Endothelial cell of umbilical vein (primary cell): ENCODE measurements around the gene MAP3K21. TPM values are rescaled to one million over a fixed set of nuclear protein-coding genes. Genes with fewer than 3 reads are reported as not detected.

Experiments used
- BruUV-seq: library from RNA; stranded (reverse); fragments of 400-500 nt; replicated peaks from 2 replicates; lab custom pipeline; 2021; lab: Mats Ljungman, UMichigan
- CTCF ChIA-PET: fragments of 300-600, 350-600 bp; sonication (Branson Sonifier 250); formaldehyde crosslinking; loops from one replicate; lab custom pipeline; 2021; ENCODE audit warnings: antibody characterized with exemption, inconsistent platforms; lab: Charles Lee
- POLR2A ChIA-PET: fragments of 300-600, 350-600 bp; sonication (Branson Sonifier 250); formaldehyde crosslinking; loops from one replicate; lab custom pipeline; 2021; ENCODE audit warnings: antibody characterized with exemption, inconsistent platforms; lab: Charles Lee
- DNase-seq: peaks from one replicate; pipeline ENCODE4 v3.0.0-alpha.2; 2011; ENCODE audit warnings: low read depth, low spot score
- FAIRE-seq: peaks from 2 replicates; lab custom pipeline; 2011; peaks lifted over from hg19 to GRCh38; lab: Jason Lieb, UNC
- H2AFZ ChIP-seq: 2 replicates; pipeline ENCODE4 v1.6.0; 2012; ENCODE audit warnings: low read depth, low read length, control low read depth, inconsistent platforms
- H3K27ac ChIP-seq: 2 replicates; pipeline ENCODE4 v1.5.1; 2011; ENCODE audit warnings: low read depth, mild to moderate bottlenecking, control low read depth, low read length, moderate library complexity; ENCODE audit not compliant: insufficient read depth
- H3K27me3 ChIP-seq, 2 experiments: 2 replicates each; pipeline versions ENCODE4 v1.6.0 to v1.6.1; 2011; ENCODE audit warnings: low read length in 2 of 2, mixed read lengths in 1 of 2; ENCODE audit not compliant: control insufficient read depth in 2 of 2, insufficient read depth in 2 of 2
- H3K36me3 ChIP-seq, 2 experiments: 2 replicates in 1 of 2; 3 replicates in 1 of 2; pipeline ENCODE4 v1.5.1; 2011; ENCODE audit warnings: low read length in 2 of 2, mild to moderate bottlenecking in 1 of 2, moderate library complexity in 1 of 2; ENCODE audit not compliant: control insufficient read depth in 2 of 2, insufficient read depth in 2 of 2; ENCODE audit errors: extremely low read depth in 1 of 2
- H3K4me1 ChIP-seq: 3 replicates; pipeline ENCODE4 v1.5.1; 2011; ENCODE audit warnings: mild to moderate bottlenecking, low read length; ENCODE audit not compliant: control insufficient read depth, insufficient read depth; ENCODE audit errors: extremely low read depth
- H3K4me2 ChIP-seq: 2 replicates; pipeline ENCODE4 v1.6.1; 2011; ENCODE audit warnings: low read length, control low read depth, mixed read lengths; ENCODE audit not compliant: insufficient read depth
- H3K4me3 ChIP-seq, 3 experiments: fragments of 200-600 bp in 1 of 3; sonication (generic), shearing (Covaris generic) in 1 of 3; replicated peaks in 1 of 3; 2 replicates each; pipeline ENCODE4 v1.5.1; 2011 to 2016; ENCODE audit warnings: control low read depth in 3 of 3, low read length in 3 of 3, mild to moderate bottlenecking in 2 of 3, inconsistent platforms in 1 of 3, low read depth in 1 of 3, moderate library complexity in 1 of 3; ENCODE audit not compliant: insufficient read depth in 1 of 3
- H3K79me2 ChIP-seq: 2 replicates; pipeline ENCODE4 v1.6.0; 2012; ENCODE audit warnings: low read length, inconsistent platforms; ENCODE audit not compliant: control insufficient read depth, insufficient read depth
- H3K9ac ChIP-seq: replicated peaks from 2 replicates; pipeline ENCODE3; 2011; ENCODE audit warnings: low read length, control low read depth; ENCODE audit not compliant: insufficient read depth; ENCODE audit errors: extremely low read depth
- H3K9me1 ChIP-seq: replicated peaks from 3 replicates; pipeline ENCODE4 v1.6.0; 2011; ENCODE audit warnings: mild to moderate bottlenecking, low read length; ENCODE audit not compliant: control insufficient read depth, insufficient read depth; ENCODE audit errors: extremely low read depth
- H3K9me3 ChIP-seq: replicated peaks from 2 replicates; pipeline ENCODE4 v1.5.1; 2012; ENCODE audit warnings: low read length, inconsistent platforms; ENCODE audit not compliant: control insufficient read depth, insufficient read depth
- H4K20me1 ChIP-seq: replicated peaks from 2 replicates; pipeline ENCODE3; 2011; ENCODE audit warnings: mild to moderate bottlenecking, low read length; ENCODE audit not compliant: control insufficient read depth, insufficient read depth; ENCODE audit errors: extremely low read depth
- CTCF ChIP-seq, 2 donors: IDR thresholded peaks; 1 replicate in 1 of 2; 2 replicates in 1 of 2; pipeline ENCODE4 v1.5.1; 2011; ENCODE audit warnings: low read length in 2 of 2, mild to moderate bottlenecking in 2 of 2, moderate library complexity in 2 of 2, control low read depth in 1 of 2, inconsistent platforms in 1 of 2, low read depth in 1 of 2; ENCODE audit not compliant: insufficient read depth in 1 of 2; ENCODE audit errors: extremely low read depth in 1 of 2
- EZH2 ChIP-seq: IDR thresholded peaks from 2 replicates; pipeline ENCODE4 v1.6.1; 2012; ENCODE audit warnings: borderline replicate concordance, low read depth, mild to moderate bottlenecking, moderate library complexity, low read length, inconsistent platforms; ENCODE audit not compliant: severe bottlenecking
- FOS ChIP-seq: IDR thresholded peaks from 2 replicates; pipeline ENCODE4 v1.6.1; 2011; ENCODE audit warnings: mild to moderate bottlenecking, low read length, moderate library complexity, borderline replicate concordance; ENCODE audit not compliant: insufficient read depth
- GATA2 ChIP-seq: IDR thresholded peaks from 2 replicates; pipeline ENCODE4 v1.7.0; 2011; ENCODE audit warnings: low read depth, mild to moderate bottlenecking, moderate library complexity, mixed read lengths, low read length; ENCODE audit not compliant: insufficient read length, insufficient read depth
- JUN ChIP-seq: IDR thresholded peaks from 2 replicates; pipeline ENCODE4 v1.6.1; 2011; ENCODE audit warnings: borderline replicate concordance, low read depth; ENCODE audit not compliant: insufficient read length, insufficient read depth
- MAX ChIP-seq: IDR thresholded peaks from 2 replicates; pipeline ENCODE4 v1.6.1; 2011; ENCODE audit not compliant: insufficient read depth, insufficient read length
- MYC ChIP-seq: IDR thresholded peaks from one replicate; pipeline ENCODE4 v1.6.1; 2011; ENCODE audit warnings: mild to moderate bottlenecking, low read depth, low read length
- POLR2A ChIP-seq: IDR thresholded peaks from 2 replicates; pipeline ENCODE4 v1.6.1; 2012; ENCODE audit warnings: low read depth, mild to moderate bottlenecking, control low read depth, low read length
- POLR2AphosphoS5 ChIP-seq: IDR thresholded peaks from 2 replicates; pipeline ENCODE4 v1.6.1; 2012; ENCODE audit warnings: low read depth, mild to moderate bottlenecking, control low read depth, low read length, moderate library complexity; ENCODE audit not compliant: insufficient read depth
- dilution Hi-C: fragments of 300-500 bp; cut with MboI; formaldehyde crosslinking; loops from one replicate; pipeline ENCODE4 v1.15.0; 2019; ENCODE audit warnings: low sequenced_read_pairs; ENCODE audit not compliant: extremely low pct_ligation_motif_present
- intact Hi-C: fragments of 100-400 bp; cut with micrococcal nuclease; formaldehyde crosslinking; loops from one replicate; pipeline ENCODE4 v1.10.0; 2022
- polyA plus RNA-seq, 4 experiments: library from polyadenylated mRNA; depleted of rRNA in 3 of 4; stranded (reverse) in 3 of 4; unstranded in 1 of 4; fragments of >200 nt; gene quantifications; 2 replicates each; pipeline versions ENCODE4 v1.2.1 to v1.2.3, GENCODE V29; 2011 to 2012; ENCODE audit warnings: missing spikeins in 1 of 4
- total RNA-seq: library from RNA; stranded (reverse); gene quantifications from 2 replicates; pipeline ENCODE4 v1.2.3, GENCODE V29; 2021

The MAP3K21 gene
- total and polyA plus RNA-seq, 2 donors (not counting 3 experiments of a cell fraction or from before 2014, with no cell fraction given) = 0.65 to 0.95 TPM

GRCh38 chr1:233331676-233332519 lies 4.4 kb downstream of the MAP3K21 start:
- intact Hi-C loops = no loop called here
- H4K20me1 ChIP-seq = no peaks in the 10 kb centered on the region
- TF ChIP-seq POLR2AphosphoS5 (no peak), MAX (no peak), POLR2A (no peak), MYC (no peak), JUN (no peak), FOS (no peak)

GRCh38 chr1:233333086-233333485 lies 5.6 kb downstream of the MAP3K21 start:
- H3K9me1 ChIP-seq = no peaks in the 10 kb centered on the region
- no peaks in the 10 kb centered on the region for H3K9me3 ChIP-seq
- BruUV-seq = no TSS peak
- FAIRE-seq (no peak), DNase-seq (no peak)
- no peak overlapping the region for H3K4me2 ChIP-seq
- H2AFZ ChIP-seq = no peak overlapping the region
- no peaks in the 10 kb centered on the region for H3K79me2 ChIP-seq
- dilution Hi-C loops (no loop called here), intact Hi-C loops (no loop called here)
- no peaks in the 10 kb centered on the region for H4K20me1 ChIP-seq
- TF ChIP-seq GATA2 (no peak), MAX (no peak), EZH2 (no peak), POLR2AphosphoS5 (no peak), MYC (no peak), JUN (no peak), CTCF (IDR thresholded peaks at IDR 0.05; ENCODE audit: extremely low read depth in 1 of 2, insufficient read depth in 1 of 2, low read depth in 1 of 2, low read length in 2 of 2) (no peak), POLR2A (no peak), FOS (no peak)
- H3K27me3 ChIP-seq = peaks cover 0 to 3% of the 10 kb centered on the region in 2 experiments
- H3K36me3 ChIP-seq = no peaks in the 10 kb centered on the region
- peaks cover 5% of the 10 kb centered on the region for H3K4me1 ChIP-seq
- no peak overlapping the region for H3K9ac ChIP-seq
- CTCF ChIA-PET = interaction anchor here (0.9 to 1.2 kb wide), 3 partner anchors 11 to 977 kb away, joined by 3 to 4 read pairs (median 3); no protein-coding TSS in a partner anchor
- POLR2A ChIA-PET = interaction anchor here (0.7 kb wide), 1 partner anchor 110 kb away, joined by 3 read pairs; no protein-coding TSS in a partner anchor
- no peak overlapping the region for H3K4me3 ChIP-seq
- H3K27ac ChIP-seq = no peak overlapping the region

More at GRCh38 chr1:233331676-233332519, 4.4 kb downstream of the MAP3K21 start:
- Histone ChIP-seq H3K79me2 (no peaks in the 10 kb centered on the region), H3K4me3 (no peak overlapping the region), H2AFZ (no peak overlapping the region), H3K36me3 (no peaks in the 10 kb centered on the region), H3K4me2 (no peak overlapping the region), H3K9me3 (no peaks in the 10 kb centered on the region), H3K4me1 (peaks cover 5% of the 10 kb centered on the region), H3K27me3 (no peaks in the 10 kb centered on the region), H3K9ac (no peak overlapping the region), H3K9me1 (no peaks in the 10 kb centered on the region), H3K27ac (no peak overlapping the region)
- DNase-seq (no peak), FAIRE-seq (no peak)
- dilution Hi-C loops = no loop called here
- BruUV-seq = no TSS peak
- POLR2A ChIA-PET = no interaction called here
- CTCF ChIA-PET = interaction anchor here (0.8 to 1.2 kb wide), 3 partner anchors 11 to 978 kb away, joined by 3 read pairs; no protein-coding TSS in a partner anchor
